Keratinocyte (primary cell): ENCODE data around the gene GNG2.
A peak's percentile ranks its signal among the peaks of the same experiment; 100 is the strongest.

Experiments used
- CTCF ChIP-seq, 3 experiments: IDR thresholded peaks in 1 of 3; conservative IDR thresholded peaks in 1 of 3; optimal IDR thresholded peaks in 1 of 3; 2 replicates in 2 of 3; 3 replicates in 1 of 3; pipeline versions ENCODE3 to v1.5.1; 2011; ENCODE audit warnings: low read length in 3 of 3, mild to moderate bottlenecking in 3 of 3, moderate library complexity in 2 of 3, control low read depth in 1 of 3, inconsistent platforms in 1 of 3; ENCODE audit not compliant: insufficient read depth in 2 of 3; ENCODE audit errors: extremely low read depth in 1 of 3
- EZH2 ChIP-seq: IDR thresholded peaks from one replicate; pipeline ENCODE4 v1.6.1; 2012; ENCODE audit warnings: inconsistent platforms, mild to moderate bottlenecking, low read length, moderate library complexity

DNA sequence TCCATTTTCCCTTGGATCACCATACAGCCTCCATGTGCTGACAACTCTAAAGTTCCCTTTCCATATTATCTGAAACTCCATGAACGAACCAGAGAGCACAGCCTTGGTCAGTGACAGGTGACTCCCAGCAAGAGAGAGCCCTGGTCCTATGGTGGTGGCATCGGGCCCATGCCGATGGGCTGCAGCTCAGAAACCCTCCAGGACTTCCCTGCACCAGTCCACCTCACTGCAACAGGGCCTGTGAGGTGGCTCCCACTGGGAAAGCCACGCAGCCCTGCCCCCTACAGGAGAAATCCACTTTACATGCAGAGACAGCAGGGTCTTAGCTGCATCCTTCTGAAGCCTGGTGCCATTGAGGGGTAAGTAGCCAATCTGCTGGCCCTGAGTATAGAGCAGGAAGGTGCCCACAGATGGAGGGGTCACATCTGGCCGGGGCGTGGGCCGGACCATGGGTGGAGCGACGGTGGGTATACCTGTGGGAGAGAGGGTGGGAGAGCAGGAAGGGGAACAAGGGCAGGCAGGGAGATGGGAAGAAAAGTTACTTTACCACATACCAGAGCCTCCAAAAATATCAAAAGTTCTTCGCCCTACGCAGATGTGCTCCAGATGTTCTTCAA lies 153.7 kb downstream of the GNG2 start:
- TF ChIP-seq CTCF (optimal IDR thresholded peaks at IDR 0.05 in 1 of 3, IDR thresholded peaks at IDR 0.05 in 1 of 3, conservative IDR thresholded peaks at IDR 0.05 in 1 of 3; ENCODE audit: extremely low read depth in 1 of 3, insufficient read depth in 2 of 3, low read length in 3 of 3) (peak; percentile 27 to 43 (median 31)), EZH2 (no peak)
